MCF 10A (cell line): Measurements from ENCODE around the gene CYSLTR2. TPM values are rescaled to one million over a fixed set of nuclear protein-coding genes. Genes with fewer than 3 reads are reported as not detected.

Source experiments
- BruUV-seq: library from RNA; stranded (reverse); fragments of 400-500 nt; replicated peaks from 2 replicates; lab custom pipeline; 2021; lab: Mats Ljungman, UMichigan
- CTCF ChIA-PET: fragments of 300-600 bp; sonication (Branson Sonifier 250); formaldehyde crosslinking; extraction: SDS; loops from one replicate; lab custom pipeline; 2021; ENCODE audit warnings: antibody characterized with exemption, inconsistent platforms; lab: Yijun Ruan, JAX
- POLR2A ChIA-PET: fragments of 300-600, 350-650 bp; sonication (Branson Sonifier 250); formaldehyde crosslinking; extraction: SDS; loops from one replicate; lab custom pipeline; 2020; ENCODE audit warnings: antibody characterized with exemption, inconsistent platforms; lab: Yijun Ruan, JAX
- DNase-seq: peaks from one replicate; pipeline ENCODE4 v3.0.0-alpha.2; 2018; ENCODE audit not compliant: unreplicated experiment
- H3K27ac Mint-ChIP-seq: one replicate; pipeline ENCODE4 v1.8.0; 2022; ENCODE audit warnings: mild to moderate bottlenecking, low read depth, mixed read lengths; ENCODE audit not compliant: unreplicated experiment
- H3K27me3 Mint-ChIP-seq: one replicate; pipeline ENCODE4 v1.8.0; 2022; ENCODE audit warnings: mixed read lengths; ENCODE audit not compliant: insufficient read depth, unreplicated experiment
- H3K36me3 Mint-ChIP-seq: one replicate; pipeline ENCODE4 v1.8.0; 2022; ENCODE audit warnings: mild to moderate bottlenecking, moderate library complexity, mixed read lengths; ENCODE audit not compliant: insufficient read depth, unreplicated experiment
- H3K4me1 Mint-ChIP-seq: one replicate; pipeline ENCODE4 v1.8.0; 2022; ENCODE audit warnings: mixed read lengths; ENCODE audit not compliant: insufficient read depth, unreplicated experiment
- H3K4me3 Mint-ChIP-seq: one replicate; pipeline ENCODE4 v1.8.0; 2022; ENCODE audit warnings: mild to moderate bottlenecking, moderate library complexity, mixed read lengths; ENCODE audit not compliant: unreplicated experiment
- H3K9me3 Mint-ChIP-seq: one replicate; pipeline ENCODE4 v1.8.0; 2022; ENCODE audit warnings: mixed read lengths; ENCODE audit not compliant: unreplicated experiment
- CTCF ChIP-seq: fragments of 200-600 bp; IDR thresholded peaks from one replicate; pipeline ENCODE4 v1.8.0; 2022; ENCODE audit warnings: antibody characterized with exemption, mild to moderate bottlenecking; ENCODE audit not compliant: unreplicated experiment
- intact Hi-C: fragments of 100-400 bp; cut with micrococcal nuclease; formaldehyde crosslinking; loops from 2 replicates; pipeline ENCODE4 v1.14.1; 2022
- total RNA-seq: library from RNA; stranded (reverse); gene quantifications from 2 replicates; pipeline ENCODE4 v1.2.3, GENCODE V29; 2022

CYSLTR2 gene
- total RNA-seq, 1 experiment from 2014 or later, result not detected

GRCh38 chr13:48681905-48682304 is 28.2 kb downstream of the CYSLTR2 start:
- Mint-ChIP-seq H3K27me3 (peaks cover 76% of the 10 kb centered on the region), H3K36me3 (no peaks in the 10 kb centered on the region), H3K4me1 (no peaks in the 10 kb centered on the region), H3K4me3 (no peak overlapping the region), H3K27ac (no peak overlapping the region), H3K9me3 (no peaks in the 10 kb centered on the region)
- CTCF ChIA-PET, result interaction anchor here (1.0 kb wide), 1 partner anchor 14 kb away, joined by 3 read pairs; no protein-coding TSS in a partner anchor
- DNase-seq, result no peak
- BruUV-seq, result no TSS peak
- intact Hi-C loops, result no loop called here
- no peak for TF ChIP-seq CTCF
- POLR2A ChIA-PET, result no interaction called here

- POLR2A ChIA-PET, result interaction anchor here (1.0 kb wide), 1 partner anchor 9 kb away, joined by 3 read pairs; no protein-coding TSS in a partner anchor
- no peak for TF ChIP-seq CTCF
Measured at GRCh38 chr13:48682436-48682835, 28.7 kb downstream of the CYSLTR2 start.

GRCh38 chr13:48686636-48687210 is 33.0 kb downstream of the CYSLTR2 start:
- intact Hi-C loops, result no loop called here
- peaks cover 7% of the 10 kb centered on the region for H3K9me3 Mint-ChIP-seq
- no peak overlapping the region for H3K27ac Mint-ChIP-seq
- no peak overlapping the region for H3K4me3 Mint-ChIP-seq
- CTCF ChIA-PET, result no interaction called here
- H3K27me3 Mint-ChIP-seq, result peaks cover 48% of the 10 kb centered on the region
- no peaks in the 10 kb centered on the region for H3K4me1 Mint-ChIP-seq
- no peak for TF ChIP-seq CTCF
- no peak for DNase-seq
- BruUV-seq, result no TSS peak
- H3K36me3 Mint-ChIP-seq, result no peaks in the 10 kb centered on the region
- POLR2A ChIA-PET, result interaction anchor here (1.2 kb wide), 1 partner anchor 10 kb away, joined by 3 read pairs; no protein-coding TSS in a partner anchor

More at GRCh38 chr13:48682436-48682835, 28.7 kb downstream of the CYSLTR2 start:
- CTCF ChIA-PET, result no interaction called here
- no peaks in the 10 kb centered on the region for H3K9me3 Mint-ChIP-seq
- H3K4me1 Mint-ChIP-seq, result no peaks in the 10 kb centered on the region
- H3K27ac Mint-ChIP-seq, result no peak overlapping the region
- BruUV-seq, result no TSS peak
- peaks cover 70% of the 10 kb centered on the region for H3K27me3 Mint-ChIP-seq
- no peak for DNase-seq
- no peaks in the 10 kb centered on the region for H3K36me3 Mint-ChIP-seq
- intact Hi-C loops, result no loop called here
- no peak overlapping the region for H3K4me3 Mint-ChIP-seq

GRCh38 chr13:48687249-48687648 is 33.5 kb downstream of the CYSLTR2 start:
- no peak overlapping the region for H3K4me3 Mint-ChIP-seq
- CTCF ChIA-PET, result no interaction called here
- peaks cover 7% of the 10 kb centered on the region for H3K9me3 Mint-ChIP-seq
- no peak overlapping the region for H3K27ac Mint-ChIP-seq
- no peak for TF ChIP-seq CTCF
- no TSS peak for BruUV-seq
- H3K36me3 Mint-ChIP-seq, result no peaks in the 10 kb centered on the region
- H3K27me3 Mint-ChIP-seq, result peaks cover 45% of the 10 kb centered on the region
- DNase-seq, result no peak
- POLR2A ChIA-PET, result interaction anchor here (1.2 kb wide), 1 partner anchor 9 kb away, joined by 3 read pairs; no protein-coding TSS in a partner anchor
- no peaks in the 10 kb centered on the region for H3K4me1 Mint-ChIP-seq
- intact Hi-C loops, result no loop called here
